IPS-18a (cell line): ENCODE measurements around the gene FRMD4A.

Experiments
- H3K27ac ChIP-seq: one replicate; pipeline ENCODE4 v1.5.1; 2013; ENCODE audit warnings: low read length
- H3K27me3 ChIP-seq: one replicate; pipeline ENCODE4 v1.6.1; 2013; ENCODE audit warnings: mild to moderate bottlenecking, low read length; ENCODE audit not compliant: control insufficient read depth, insufficient read depth
- H3K36me3 ChIP-seq: one replicate; pipeline ENCODE4 v1.6.1; 2013; ENCODE audit warnings: low read depth, low read length; ENCODE audit not compliant: control insufficient read depth
- H3K4me1 ChIP-seq: one replicate; pipeline ENCODE4 v1.6.1; 2013; ENCODE audit warnings: low read depth, low read length; ENCODE audit not compliant: control insufficient read depth
- H3K4me3 ChIP-seq: one replicate; pipeline ENCODE4 v1.5.1; 2013; ENCODE audit warnings: low read length
- H3K9ac ChIP-seq: one replicate; pipeline ENCODE4 v1.6.1; 2013; ENCODE audit warnings: mild to moderate bottlenecking, low read length, moderate library complexity
- H3K9me3 ChIP-seq: one replicate; pipeline ENCODE4 v1.6.1; 2013; ENCODE audit warnings: low read depth, low read length; ENCODE audit not compliant: control insufficient read depth

FRMD4A gene

DNA sequence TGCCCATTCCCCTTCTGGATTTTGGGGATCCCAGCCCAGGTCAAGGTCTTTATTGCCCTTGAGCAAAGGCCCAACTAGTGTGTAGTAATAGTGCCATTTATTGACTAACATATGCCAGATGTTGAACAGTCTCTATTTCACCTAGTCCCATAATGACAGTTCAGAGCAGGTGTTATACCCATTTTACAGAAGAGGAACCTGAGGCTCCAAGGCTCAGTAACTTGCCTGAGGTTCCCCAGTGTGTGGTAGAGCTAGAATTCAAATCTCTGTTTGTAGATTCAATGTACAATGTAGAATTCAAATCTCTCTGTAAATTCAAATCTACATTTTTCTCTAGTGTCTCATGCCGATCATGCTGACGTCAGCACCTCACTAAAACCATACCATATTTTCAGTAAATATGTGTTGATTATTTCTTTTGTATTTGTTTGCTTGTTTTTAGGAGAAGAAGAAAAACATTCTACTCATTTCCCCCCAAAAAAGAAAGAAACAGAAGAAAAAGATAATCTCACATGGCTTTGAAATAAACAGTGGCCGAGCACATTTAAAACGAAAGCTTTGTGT is 414.3 kb downstream of the FRMD4A start:
- Histone ChIP-seq H3K9me3 (no peaks in the 10 kb centered on the region), H3K4me1 (no peaks in the 10 kb centered on the region), H3K4me3 (no peak overlapping the region), H3K9ac (no peak overlapping the region), H3K27me3 (no peaks in the 10 kb centered on the region), H3K36me3 (no peaks in the 10 kb centered on the region), H3K27ac (no peak overlapping the region)

- H3K4me3 ChIP-seq: no peak overlapping the region
- no peak overlapping the region for H3K9ac ChIP-seq
- H3K27me3 ChIP-seq: no peaks in the 10 kb centered on the region
- H3K36me3 ChIP-seq: no peaks in the 10 kb centered on the region
- H3K4me1 ChIP-seq: no peaks in the 10 kb centered on the region
- H3K9me3 ChIP-seq: no peaks in the 10 kb centered on the region
- H3K27ac ChIP-seq: no peak overlapping the region
Measured at GRCh38 chr10:13915710-13916109, 415.0 kb downstream of the FRMD4A start.

GRCh38 chr10:13913897-13914296 is 416.8 kb downstream of the FRMD4A start:
- no peak overlapping the region for H3K9ac ChIP-seq
- H3K4me1 ChIP-seq: no peaks in the 10 kb centered on the region
- no peaks in the 10 kb centered on the region for H3K36me3 ChIP-seq
- H3K4me3 ChIP-seq: no peak overlapping the region
- no peaks in the 10 kb centered on the region for H3K9me3 ChIP-seq
- no peak overlapping the region for H3K27ac ChIP-seq
- no peaks in the 10 kb centered on the region for H3K27me3 ChIP-seq

- no peaks in the 10 kb centered on the region for H3K9me3 ChIP-seq
- no peak overlapping the region for H3K4me3 ChIP-seq
- no peaks in the 10 kb centered on the region for H3K27me3 ChIP-seq
- no peaks in the 10 kb centered on the region for H3K36me3 ChIP-seq
- no peaks in the 10 kb centered on the region for H3K4me1 ChIP-seq
- H3K9ac ChIP-seq: no peak overlapping the region
- H3K27ac ChIP-seq: no peak overlapping the region
Measured at GRCh38 chr10:13911821-13912520, 418.8 kb downstream of the FRMD4A start.

DNA sequence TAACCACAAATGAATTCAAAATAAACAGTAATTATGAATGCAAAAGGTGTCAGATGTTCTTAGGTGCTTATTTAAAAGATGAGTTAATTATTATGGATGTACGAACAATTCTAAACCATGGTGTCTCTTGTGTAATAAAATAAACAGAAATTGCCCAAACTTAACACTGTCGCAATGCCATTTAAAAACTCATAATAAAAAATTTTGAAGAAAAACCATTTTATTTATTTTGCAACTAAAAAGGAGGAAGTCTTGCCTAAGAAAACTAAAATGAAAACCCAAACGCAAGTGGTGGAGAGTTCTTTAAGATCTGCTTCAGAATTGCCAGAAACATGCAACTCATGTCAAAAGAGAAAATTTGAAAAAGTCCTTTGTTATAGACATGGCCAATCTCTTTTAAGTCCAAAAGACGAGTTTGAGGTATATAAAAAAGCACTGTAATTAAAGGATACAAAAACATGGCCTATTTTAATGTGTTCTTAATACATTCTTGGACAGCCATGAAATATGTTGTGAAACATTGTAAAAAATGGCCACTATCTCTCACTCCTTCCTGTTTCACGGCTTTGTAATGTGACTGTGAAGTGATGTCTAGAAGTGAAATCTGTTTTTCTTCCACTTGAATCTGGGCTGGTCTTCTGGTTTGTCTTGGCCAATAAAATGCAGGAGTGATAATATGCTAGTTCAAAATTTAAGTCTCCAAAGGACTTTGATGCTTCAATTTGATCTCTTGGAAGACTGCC is 421.0 kb downstream of the FRMD4A start:
- Histone ChIP-seq H3K4me1 (no peaks in the 10 kb centered on the region), H3K27me3 (no peaks in the 10 kb centered on the region), H3K9ac (no peak overlapping the region), H3K27ac (no peak overlapping the region), H3K9me3 (no peaks in the 10 kb centered on the region), H3K36me3 (no peaks in the 10 kb centered on the region), H3K4me3 (no peak overlapping the region)

- no peak overlapping the region for H3K9ac ChIP-seq
- no peaks in the 10 kb centered on the region for H3K36me3 ChIP-seq
- no peaks in the 10 kb centered on the region for H3K27me3 ChIP-seq
- no peaks in the 10 kb centered on the region for H3K9me3 ChIP-seq
- no peak overlapping the region for H3K4me3 ChIP-seq
- peaks cover 9% of the 10 kb centered on the region for H3K4me1 ChIP-seq
- H3K27ac ChIP-seq: no peak overlapping the region
Measured at GRCh38 chr10:13908475-13908874, 422.2 kb downstream of the FRMD4A start.

DNA sequence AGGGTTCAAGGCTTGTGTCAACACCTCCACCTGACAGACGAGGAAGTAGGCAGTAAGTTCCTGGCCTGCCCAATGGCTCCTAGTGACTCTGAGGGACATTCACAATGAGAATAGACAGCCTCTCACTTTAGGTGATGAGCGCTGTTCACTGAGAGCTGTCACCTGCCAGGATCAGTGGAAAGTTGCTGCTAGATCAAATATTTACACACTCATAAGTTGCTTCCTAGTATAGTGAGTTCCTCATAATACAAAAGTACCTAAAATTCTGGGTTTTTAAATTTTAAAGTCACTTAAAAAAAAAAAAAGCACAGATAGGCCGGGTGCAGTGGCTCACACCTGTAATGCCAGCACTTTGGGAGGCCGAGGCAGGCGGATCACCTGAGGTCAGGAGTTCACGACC is 423.2 kb downstream of the FRMD4A start:
- no peaks in the 10 kb centered on the region for H3K36me3 ChIP-seq
- H3K4me3 ChIP-seq: no peak overlapping the region
- no peak overlapping the region for H3K9ac ChIP-seq
- H3K9me3 ChIP-seq: no peaks in the 10 kb centered on the region
- no peak overlapping the region for H3K27ac ChIP-seq
- H3K4me1 ChIP-seq: peaks cover 9% of the 10 kb centered on the region
- H3K27me3 ChIP-seq: no peaks in the 10 kb centered on the region

DNA sequence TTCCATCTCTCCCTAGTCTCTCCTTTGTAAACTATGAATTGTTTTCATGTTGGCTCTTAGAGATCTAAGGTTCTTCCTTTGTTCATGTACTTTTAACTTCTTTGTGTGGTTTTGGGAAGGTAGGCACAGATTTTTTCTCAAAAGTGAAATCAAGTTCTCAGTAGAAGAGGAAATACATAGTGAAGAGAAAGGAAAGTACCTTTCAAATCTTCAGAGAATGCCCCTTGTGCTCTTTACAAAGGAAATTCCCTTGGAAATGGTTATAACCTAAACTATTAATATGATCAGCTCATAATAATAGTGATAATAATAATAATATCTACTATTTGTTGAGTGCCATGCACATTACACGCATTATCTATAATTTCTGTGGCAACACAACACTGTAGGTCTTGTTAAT is 425.4 kb downstream of the FRMD4A start:
- Histone ChIP-seq H3K9ac (no peak overlapping the region), H3K27me3 (no peaks in the 10 kb centered on the region), H3K27ac (no peak overlapping the region), H3K4me1 (peaks cover 9% of the 10 kb centered on the region), H3K9me3 (no peaks in the 10 kb centered on the region), H3K4me3 (no peak overlapping the region), H3K36me3 (no peaks in the 10 kb centered on the region)

DNA sequence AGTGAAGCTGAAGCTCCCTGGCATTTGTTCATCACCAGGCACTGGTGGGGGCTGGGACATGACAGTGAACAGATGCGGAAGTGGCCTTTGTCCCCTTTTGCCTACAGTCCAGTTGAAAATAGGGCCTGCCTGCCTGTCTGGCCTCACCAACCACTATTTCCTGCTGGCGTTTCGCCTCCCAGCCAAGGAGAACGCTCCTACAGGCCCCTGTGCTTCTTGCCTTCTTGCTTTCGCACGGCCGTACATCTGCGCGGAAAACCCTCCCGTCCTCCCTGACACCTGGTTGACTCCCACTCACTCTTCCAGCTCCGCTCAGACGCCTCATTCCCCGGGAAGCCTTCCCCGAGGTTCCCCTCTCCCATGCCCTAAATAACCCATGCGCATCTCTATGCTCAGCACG is 426.7 kb downstream of the FRMD4A start:
- H3K4me3 ChIP-seq: no peak overlapping the region
- H3K36me3 ChIP-seq: no peaks in the 10 kb centered on the region
- H3K27me3 ChIP-seq: no peaks in the 10 kb centered on the region
- peaks cover 9% of the 10 kb centered on the region for H3K4me1 ChIP-seq
- no peak overlapping the region for H3K27ac ChIP-seq
- no peaks in the 10 kb centered on the region for H3K9me3 ChIP-seq
- H3K9ac ChIP-seq: no peak overlapping the region

DNA sequence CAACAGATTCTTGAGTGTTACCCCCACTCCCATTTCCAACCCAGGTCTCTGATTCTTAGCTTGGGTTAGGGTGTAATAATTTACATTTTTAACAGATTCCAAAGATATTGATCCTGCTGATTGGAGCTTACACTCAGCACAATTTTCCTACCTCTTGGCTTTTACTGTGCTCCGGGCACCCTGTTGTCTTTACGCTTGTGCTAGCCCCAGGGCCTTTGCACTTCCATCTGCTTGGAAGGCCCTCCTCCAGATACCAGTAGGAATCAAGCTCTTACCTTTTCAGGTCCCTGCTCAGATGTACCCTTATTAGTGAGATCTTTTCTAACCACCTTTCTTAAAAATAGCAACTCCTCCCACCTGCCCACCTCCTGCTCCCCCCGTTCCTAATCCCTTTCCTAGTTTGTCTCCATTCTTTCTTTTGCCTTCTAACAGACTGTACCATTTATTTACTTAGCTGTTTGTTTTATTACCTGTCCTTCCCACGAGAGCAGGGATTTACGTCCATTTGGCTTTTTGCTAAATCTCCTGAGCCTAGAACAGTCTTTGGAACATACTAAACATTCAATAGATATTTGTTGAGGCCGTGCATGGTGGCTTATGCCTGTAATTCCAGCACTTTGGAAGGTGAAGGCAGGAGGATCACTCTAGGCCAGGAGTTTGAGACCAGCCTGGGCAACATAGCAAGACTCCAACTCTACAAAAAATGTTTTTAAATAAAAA is 427.7 kb downstream of the FRMD4A start:
- Histone ChIP-seq H3K27ac (no peak overlapping the region), H3K4me1 (peaks cover 9% of the 10 kb centered on the region), H3K4me3 (no peak overlapping the region), H3K9me3 (no peaks in the 10 kb centered on the region), H3K27me3 (no peaks in the 10 kb centered on the region), H3K9ac (no peak overlapping the region), H3K36me3 (no peaks in the 10 kb centered on the region)

- H3K27ac ChIP-seq: no peak overlapping the region
- H3K9me3 ChIP-seq: no peaks in the 10 kb centered on the region
- H3K9ac ChIP-seq: no peak overlapping the region
- no peaks in the 10 kb centered on the region for H3K36me3 ChIP-seq
- H3K4me3 ChIP-seq: no peak overlapping the region
- no peaks in the 10 kb centered on the region for H3K27me3 ChIP-seq
- H3K4me1 ChIP-seq: peaks cover 9% of the 10 kb centered on the region
Measured at GRCh38 chr10:13899941-13900340, 430.8 kb downstream of the FRMD4A start.
